H1 (cell line): ENCODE data around the gene PLXNA4. TPM values are rescaled to one million over a fixed set of nuclear protein-coding genes. Genes with fewer than 3 reads are reported as not detected.

ENCODE experiments used
- CTCF ChIA-PET: fragments of 300-600 bp; sonication (Branson Sonifier 250); formaldehyde crosslinking; loops from one replicate; lab custom pipeline; 2021; ENCODE audit not compliant: partially characterized antibody; lab: Charles Lee
- POLR2A ChIA-PET: fragments of 300-600 bp; sonication (Branson Sonifier 250); formaldehyde crosslinking; loops from one replicate; lab custom pipeline; 2021; ENCODE audit warnings: inconsistent platforms; ENCODE audit not compliant: partially characterized antibody; lab: Charles Lee
- DNase-seq, 2 experiments: peaks; one replicate each; pipeline versions ENCODE4 v3.0.0 to v3.0.0-alpha.2; 2010 to 2022; ENCODE audit warnings: low spot score in 2 of 2, low read depth in 1 of 2, mixed read lengths in 1 of 2
- FAIRE-seq: peaks from 2 replicates; lab custom pipeline; 2011; peaks lifted over from hg19 to GRCh38; lab: Jason Lieb, UNC
- H2AFZ ChIP-seq: 2 replicates; pipeline ENCODE4 v1.8.1; 2012; ENCODE audit warnings: low read length, inconsistent platforms
- H2AK5ac ChIP-seq: 2 replicates; pipeline ENCODE4 v1.6.1; 2013; ENCODE audit warnings: low read depth, low read length
- H2BK120ac ChIP-seq: replicated peaks from 2 replicates; pipeline ENCODE3; 2013; ENCODE audit warnings: low read depth, low read length, inconsistent platforms
- H2BK12ac ChIP-seq: 2 replicates; pipeline ENCODE4 v1.6.1; 2013; ENCODE audit warnings: low read depth, low read length
- H2BK15ac ChIP-seq: 2 replicates; pipeline ENCODE4 v1.6.1; 2013; ENCODE audit warnings: low read length
- H2BK20ac ChIP-seq: 2 replicates; pipeline ENCODE4 v1.6.1; 2013; ENCODE audit warnings: low read length
- H2BK5ac ChIP-seq: 2 replicates; pipeline ENCODE4 v1.6.1; 2013; ENCODE audit warnings: low read depth, low read length
- H3K14ac ChIP-seq: 2 replicates; pipeline ENCODE4 v1.6.1; 2013; ENCODE audit warnings: inconsistent platforms; ENCODE audit not compliant: insufficient read length
- H3K18ac ChIP-seq: 2 replicates; pipeline ENCODE4 v1.6.1; 2013; ENCODE audit warnings: low read length; ENCODE audit errors: extremely low read depth
- H3K23ac ChIP-seq: 2 replicates; pipeline ENCODE4 v1.6.1; 2013; ENCODE audit warnings: inconsistent platforms; ENCODE audit not compliant: insufficient read length
- H3K23me2 ChIP-seq: 2 replicates; pipeline ENCODE4 v1.6.1; 2013; ENCODE audit warnings: low read depth, low read length
- H3K27ac ChIP-seq: 2 replicates; pipeline ENCODE4 v1.6.1; 2011; ENCODE audit warnings: low read depth, low read length, inconsistent platforms
- H3K27me3 ChIP-seq, 4 experiments: replicated peaks in 1 of 4; 1 replicate in 1 of 4; 2 replicates in 3 of 4; pipeline versions ENCODE4 v1.6.1 to v1.8.1; 2011 to 2013; ENCODE audit warnings: low read length in 3 of 4, mild to moderate bottlenecking in 3 of 4, inconsistent platforms in 2 of 4, mixed read lengths in 2 of 4, moderate library complexity in 1 of 4; ENCODE audit not compliant: control insufficient read depth in 3 of 4, insufficient read depth in 3 of 4; ENCODE audit errors: extremely low read depth in 1 of 4
- H3K36me3 ChIP-seq, 4 experiments: 2 replicates each; pipeline versions ENCODE4 v1.6.1 to v1.8.1; 2011 to 2013; ENCODE audit warnings: mild to moderate bottlenecking in 4 of 4, low read length in 3 of 4, moderate library complexity in 2 of 4, control low read depth in 1 of 4, inconsistent platforms in 1 of 4; ENCODE audit not compliant: insufficient read depth in 4 of 4, control insufficient read depth in 2 of 4
- H3K4ac ChIP-seq: replicated peaks from 2 replicates; pipeline ENCODE3; 2013; ENCODE audit warnings: low read length, low read depth, mixed read lengths, inconsistent platforms; ENCODE audit not compliant: insufficient read length
- H3K4me1 ChIP-seq, 4 experiments: replicated peaks in 1 of 4; 1 replicate in 1 of 4; 2 replicates in 3 of 4; pipeline versions ENCODE4 v1.6.1 to v1.8.1; 2011 to 2013; ENCODE audit warnings: low read length in 3 of 4, inconsistent platforms in 2 of 4, mixed read lengths in 1 of 4; ENCODE audit not compliant: insufficient read depth in 4 of 4, control insufficient read depth in 3 of 4
- H3K4me2 ChIP-seq, 2 experiments: 2 replicates each; pipeline versions ENCODE4 v1.6.1 to v1.8.1; 2011 to 2013; ENCODE audit warnings: low read depth in 2 of 2, low read length in 2 of 2, control low read depth in 1 of 2, inconsistent platforms in 1 of 2, mild to moderate bottlenecking in 1 of 2; ENCODE audit not compliant: insufficient read depth in 1 of 2
- H3K4me3 ChIP-seq, 4 experiments: fragments of 200-600, 300-600 bp in 1 of 4; sonication (generic), shearing (Covaris generic), sonication (Bioruptor Twin) in 1 of 4; 2 replicates each; pipeline versions ENCODE4 v1.5.1 to v1.8.1; 2011 to 2016; ENCODE audit warnings: low read length in 4 of 4, low read depth in 3 of 4, control low read depth in 2 of 4, inconsistent platforms in 2 of 4, mild to moderate bottlenecking in 2 of 4, mixed read lengths in 1 of 4, moderate library complexity in 1 of 4; ENCODE audit not compliant: insufficient read depth in 2 of 4; ENCODE audit errors: extremely low read depth in 1 of 4
- H3K56ac ChIP-seq: replicated peaks from 2 replicates; pipeline ENCODE3; 2013; ENCODE audit warnings: low read depth, mild to moderate bottlenecking, mixed read lengths, low read length, inconsistent platforms; ENCODE audit not compliant: insufficient read length
- H3K79me1 ChIP-seq: 2 replicates; pipeline ENCODE4 v1.6.1; 2013; ENCODE audit warnings: low read depth, low read length, control low read depth
- H3K79me2 ChIP-seq, 2 experiments: 2 replicates each; pipeline versions ENCODE4 v1.6.1 to v1.8.1; 2012 to 2013; ENCODE audit warnings: low read length in 2 of 2, mild to moderate bottlenecking in 2 of 2, inconsistent platforms in 1 of 2; ENCODE audit not compliant: insufficient read depth in 2 of 2, control insufficient read depth in 1 of 2
- H3K9ac ChIP-seq, 4 experiments: replicated peaks in 1 of 4; 1 replicate in 1 of 4; 2 replicates in 3 of 4; pipeline versions ENCODE4 v1.6.1 to v1.8.1; 2011 to 2013; ENCODE audit warnings: low read depth in 3 of 4, low read length in 3 of 4, control low read depth in 2 of 4, mild to moderate bottlenecking in 2 of 4, moderate library complexity in 2 of 4, inconsistent platforms in 1 of 4; ENCODE audit errors: extremely low read depth in 1 of 4
- H3K9me3 ChIP-seq, 2 experiments: 2 replicates each; pipeline versions ENCODE4 v1.6.1 to v1.8.1; 2012 to 2013; ENCODE audit warnings: mild to moderate bottlenecking in 2 of 2, moderate library complexity in 2 of 2, control low read depth in 1 of 2, inconsistent platforms in 1 of 2, low read depth in 1 of 2, low read length in 1 of 2, mixed read lengths in 1 of 2; ENCODE audit not compliant: insufficient read depth in 2 of 2
- H4K20me1 ChIP-seq, 2 experiments: replicated peaks in 1 of 2; 2 replicates each; pipeline versions ENCODE3 to v1.8.1; 2011 to 2013; ENCODE audit warnings: inconsistent platforms in 2 of 2, low read length in 2 of 2, mild to moderate bottlenecking in 1 of 2; ENCODE audit not compliant: insufficient read depth in 2 of 2, control insufficient read depth in 1 of 2
- H4K5ac ChIP-seq: 2 replicates; pipeline ENCODE4 v1.6.1; 2013; ENCODE audit warnings: low read length, low read depth, mixed read lengths, inconsistent platforms; ENCODE audit not compliant: insufficient read length
- H4K8ac ChIP-seq: 2 replicates; pipeline ENCODE4 v1.8.0; 2013; ENCODE audit warnings: mild to moderate bottlenecking, moderate library complexity, low read length, inconsistent platforms; ENCODE audit not compliant: insufficient read depth; ENCODE audit errors: extremely low read depth
- H4K91ac ChIP-seq: replicated peaks from 2 replicates; pipeline ENCODE3; 2013; ENCODE audit warnings: low read length, mixed read lengths, inconsistent platforms; ENCODE audit not compliant: insufficient read length
- E2F6 ChIP-seq: IDR thresholded peaks from 2 replicates; pipeline ENCODE4 v1.6.1; 2012; ENCODE audit warnings: inconsistent platforms
- GTF2F1 ChIP-seq: IDR thresholded peaks from 2 replicates; pipeline ENCODE4 v1.6.1; 2012; ENCODE audit warnings: low read depth, low read length, improper control_type of control experiment, borderline replicate concordance
- KDM5A ChIP-seq: fragments of 200-600 bp; IDR thresholded peaks from 2 replicates; pipeline ENCODE4 v1.7.1; 2012; ENCODE audit warnings: mild to moderate bottlenecking, low read length, inconsistent platforms, mixed read lengths
- POLR2A ChIP-seq, 2 experiments: IDR thresholded peaks; 1 replicate in 1 of 2; 2 replicates in 1 of 2; pipeline ENCODE4 v1.6.1; 2011; ENCODE audit warnings: low read depth in 2 of 2, low read length in 2 of 2, mild to moderate bottlenecking in 2 of 2; ENCODE audit errors: control extremely low read depth in 1 of 2
- RAD21 ChIP-seq, 2 experiments: IDR thresholded peaks in 1 of 2; conservative IDR thresholded peaks in 1 of 2; 2 replicates each; pipeline ENCODE4 v1.6.1; 2011; ENCODE audit warnings: low read depth in 2 of 2, low read length in 2 of 2, improper control_type of control experiment in 1 of 2, inconsistent platforms in 1 of 2, mild to moderate bottlenecking in 1 of 2, moderate library complexity in 1 of 2
- WGBS, 2 experiments: shearing (Covaris generic) in 1 of 2; methylation state at CpG; one replicate each; pipeline versions ENCODE4 v1.1.6 to v1.1.7; 2013 to 2015; ENCODE audit warnings: low lambda C conversion rate in 2 of 2, mixed read lengths in 2 of 2, inconsistent platforms in 1 of 2, low coverage in 1 of 2, missing lambda C conversion rate in 1 of 2; ENCODE audit not compliant: insufficient replicate concordance in 2 of 2, insufficient coverage in 1 of 2, insufficient read length in 1 of 2; ENCODE audit errors: extremely low coverage in 1 of 2, missing lambda C conversion rate in 1 of 2; 5-methylcytosine and 5-hydroxymethylcytosine counted together
- polyA plus RNA-seq, 7 experiments: library from polyadenylated mRNA; depleted of rRNA in 3 of 7; stranded (reverse) in 5 of 7; unstranded in 2 of 7; fragments of >200 nt in 5 of 7; fragments of 200-250 nt in 2 of 7; gene quantifications; 1 replicate in 5 of 7; 2 replicates in 1 of 7; 4 replicates in 1 of 7; pipeline versions ENCODE4 v1.2.1 to v1.2.3, GENCODE V29; 2011 to 2013; ENCODE audit warnings: missing spikeins in 2 of 7, mixed read lengths in 2 of 7
- total RNA-seq: library from RNA; stranded (reverse); fragmentation: NEBNext Ultra II Directional; extraction: Animal tissue kit (Norgen Biotek cat#: 25700); gene quantifications from 2 replicates; pipeline ENCODE4 v1.2.1, GENCODE V29; 2021

PLXNA4 gene
- total and polyA plus RNA-seq, 2 of the 8 experiments (the other 6 are each of a cell fraction or from before 2014, with no cell fraction given), result 0.76 to 0.79 TPM

- no peak overlapping the region for H3K18ac ChIP-seq
- no peak overlapping the region for H2BK15ac ChIP-seq
- H3K79me1 ChIP-seq, result no peaks in the 10 kb centered on the region
- H2BK5ac ChIP-seq, result no peak overlapping the region
- H3K23ac ChIP-seq, result no peak overlapping the region
- H2AFZ ChIP-seq, result no peak overlapping the region
- no peak overlapping the region for H4K5ac ChIP-seq
- no peak overlapping the region for H2AK5ac ChIP-seq
- H3K36me3 ChIP-seq, result no peaks in the 10 kb centered on the region
- H2BK120ac ChIP-seq, result no peak overlapping the region
- H4K8ac ChIP-seq, result no peak overlapping the region
- WGBS, 2 experiments, result 95% methylated on average over 8 of the region's 8 CpGs; no CpG with 5 or more reads in 1 of the 2 experiments
- H3K56ac ChIP-seq, result no peak overlapping the region
- no peak overlapping the region for H3K9ac ChIP-seq
- no peak overlapping the region for H3K4me3 ChIP-seq
- no peak for DNase-seq
- H3K4me1 ChIP-seq, result peaks cover 0 to 5% (median 0%) of the 10 kb centered on the region in 4 experiments; a peak in 3 of 7 replicates
- H3K4me2 ChIP-seq, result no peak overlapping the region
- no peak overlapping the region for H3K4ac ChIP-seq
- H3K27ac ChIP-seq, result no peak overlapping the region
- TF ChIP-seq GTF2F1 (no peak), POLR2A (IDR thresholded peaks at IDR 0.05; ENCODE audit: control extremely low read depth in 1 of 2, low read depth in 2 of 2, low read length in 2 of 2) (no peak), E2F6 (no peak), KDM5A (no peak), RAD21 (IDR thresholded peaks at IDR 0.05 in 1 of 2, conservative IDR thresholded peaks at IDR 0.05 in 1 of 2; ENCODE audit: low read depth in 2 of 2, low read length in 2 of 2) (no peak)
- no peaks in the 10 kb centered on the region for H3K23me2 ChIP-seq
- ChIA-PET CTCF (no interaction called here), POLR2A (no interaction called here)
- H4K20me1 ChIP-seq, result no peaks in the 10 kb centered on the region
- FAIRE-seq, result no peak
- no peak overlapping the region for H2BK20ac ChIP-seq
- H3K27me3 ChIP-seq, result no peaks in the 10 kb centered on the region; a peak in 1 of 7 replicates
- no peaks in the 10 kb centered on the region for H3K79me2 ChIP-seq
- H2BK12ac ChIP-seq, result no peak overlapping the region
- no peak overlapping the region for H4K91ac ChIP-seq
- H3K9me3 ChIP-seq, result no peaks in the 10 kb centered on the region
- H3K14ac ChIP-seq, result no peak overlapping the region
Observed at GRCh38 chr7:132482866-132483265, 93.4 kb downstream of the PLXNA4 start.
